ENCODE results near the gene NCKAP5.
A peak's percentile ranks its signal among the peaks of the same experiment; 100 is the strongest.

NCKAP5 gene

DNA sequence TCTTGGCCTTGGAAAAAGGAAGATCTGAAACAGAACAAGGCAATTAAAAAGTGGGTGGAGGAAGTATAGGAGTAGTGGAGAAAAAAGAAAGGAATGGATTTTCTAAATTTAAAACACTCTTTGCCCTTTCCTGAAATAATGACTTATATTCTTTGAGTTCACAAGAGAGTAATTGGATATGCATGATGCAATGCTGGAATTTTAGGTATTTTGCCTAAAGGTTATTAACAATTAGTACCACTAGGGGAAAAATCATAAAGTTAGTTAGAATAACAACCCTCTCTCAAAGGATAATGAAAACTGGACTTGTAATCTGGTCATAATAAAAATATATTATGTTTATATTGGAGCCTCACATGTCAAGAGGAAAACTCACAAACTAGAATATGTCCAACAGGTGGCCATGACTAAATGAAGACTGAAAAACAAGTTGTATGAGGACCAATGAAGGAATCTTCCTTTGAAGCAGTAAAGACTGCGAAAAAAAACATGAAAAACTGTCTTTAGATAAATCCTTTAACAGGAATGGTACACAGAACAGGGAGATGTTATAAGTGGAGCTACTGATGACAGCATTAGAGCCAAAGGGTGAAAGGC, 281.8 kb downstream of the NCKAP5 start:
- no peak for FAIRE-seq

DNA sequence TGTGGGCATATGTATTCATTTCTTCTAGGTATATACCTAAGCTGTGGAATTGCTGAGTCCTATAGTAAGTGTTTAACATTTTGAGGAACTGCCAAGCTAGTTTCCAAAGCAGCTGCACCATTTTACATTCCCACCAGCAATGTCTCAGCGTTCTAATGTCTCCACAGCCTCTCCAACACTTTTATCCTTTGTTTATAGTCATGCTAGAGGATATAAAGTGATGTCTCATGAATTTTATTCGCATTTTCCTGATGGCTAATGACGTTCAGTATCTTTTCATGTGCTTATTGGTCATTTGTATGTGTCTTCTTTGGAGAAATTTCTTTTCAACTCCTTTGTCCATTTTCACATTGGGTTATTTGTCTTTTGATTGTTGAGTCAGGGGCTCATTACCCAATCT, 295.2 kb downstream of the NCKAP5 start:
- FAIRE-seq (no peak), DNase-seq (ENCODE audit: low spot score) (no peak)

More for the DNA sequence above, 281.8 kb downstream of the NCKAP5 start:
- no peak for DNase-seq (ENCODE audit: low spot score)

DNA sequence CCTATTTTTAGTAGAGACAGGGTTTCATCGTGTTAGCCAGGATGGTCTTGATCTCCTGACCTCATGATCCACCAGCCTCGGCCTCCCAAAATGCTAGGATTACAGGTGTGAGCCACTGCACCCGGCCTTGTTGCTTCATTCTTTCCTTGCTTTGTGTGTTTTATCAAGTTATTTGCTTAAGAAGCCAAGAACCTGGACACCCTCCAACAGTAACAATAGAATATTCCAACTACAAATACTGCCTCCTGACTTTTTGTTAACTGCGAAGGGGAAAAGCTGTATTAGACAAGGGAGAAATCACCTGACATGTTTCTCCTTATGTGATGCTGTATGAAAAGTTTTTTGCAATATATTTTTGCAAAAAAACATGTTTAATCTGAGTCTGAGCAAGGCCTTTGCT, 297.2 kb downstream of the NCKAP5 start:
- DNase-seq (ENCODE audit: low spot score) = no peak
- FAIRE-seq = no peak

DNA sequence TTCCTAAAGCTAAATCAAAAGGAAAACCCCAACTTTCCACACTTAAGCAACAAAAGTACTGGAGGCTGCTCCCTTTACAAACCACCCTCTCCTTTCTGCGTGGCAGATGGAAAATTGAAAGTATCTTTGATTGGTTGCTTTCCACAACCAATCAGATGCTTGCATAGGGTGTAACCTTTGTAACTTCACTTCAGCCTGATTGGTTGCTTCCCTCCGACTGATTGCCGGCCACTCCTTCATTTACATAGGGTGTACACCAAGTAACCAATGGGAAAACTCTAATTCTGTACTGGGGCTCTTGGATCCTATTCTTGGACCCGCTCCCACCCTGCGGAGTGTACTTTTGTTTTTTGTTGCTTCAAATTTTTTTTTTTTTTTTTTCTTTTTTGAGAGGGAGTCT, 297.7 kb downstream of the NCKAP5 start:
- no peak for DNase-seq (ENCODE audit: low spot score)
- no peak for FAIRE-seq

DNA sequence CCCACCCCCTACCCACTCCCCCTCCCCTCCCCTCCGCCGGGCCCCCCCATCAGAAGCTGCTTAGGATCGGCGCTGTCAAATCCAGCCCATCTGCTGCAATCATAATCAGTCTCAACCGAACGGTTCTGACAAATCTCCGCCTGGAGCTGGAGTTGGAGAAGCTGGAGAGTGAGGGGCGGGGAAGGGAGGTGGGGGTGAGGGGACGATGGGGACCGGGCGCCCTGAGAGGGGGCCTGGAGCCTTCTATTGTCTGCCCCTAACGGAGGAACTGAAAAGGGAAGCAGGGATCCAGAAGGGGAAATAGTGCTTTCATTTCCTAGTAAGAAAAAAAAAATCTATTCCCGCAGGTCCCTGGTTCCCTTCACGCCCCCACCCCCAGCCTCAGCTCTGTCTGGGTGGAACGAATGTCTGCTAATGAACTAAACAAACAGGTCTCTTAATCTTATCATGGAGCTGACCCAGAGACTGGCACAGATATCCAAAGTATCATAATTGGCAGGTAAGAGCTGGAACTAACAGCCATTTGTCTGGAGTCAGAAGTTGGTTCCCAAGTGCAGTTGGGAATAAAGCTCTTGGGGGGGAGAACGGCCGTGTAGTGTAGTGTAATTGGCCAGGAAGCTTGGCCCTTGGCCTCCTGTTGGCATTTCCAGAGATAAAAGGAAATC, 301.2 kb downstream of the NCKAP5 start:
- DNase-seq (ENCODE audit: low spot score) (peak; percentile 41), FAIRE-seq (no peak)

DNA sequence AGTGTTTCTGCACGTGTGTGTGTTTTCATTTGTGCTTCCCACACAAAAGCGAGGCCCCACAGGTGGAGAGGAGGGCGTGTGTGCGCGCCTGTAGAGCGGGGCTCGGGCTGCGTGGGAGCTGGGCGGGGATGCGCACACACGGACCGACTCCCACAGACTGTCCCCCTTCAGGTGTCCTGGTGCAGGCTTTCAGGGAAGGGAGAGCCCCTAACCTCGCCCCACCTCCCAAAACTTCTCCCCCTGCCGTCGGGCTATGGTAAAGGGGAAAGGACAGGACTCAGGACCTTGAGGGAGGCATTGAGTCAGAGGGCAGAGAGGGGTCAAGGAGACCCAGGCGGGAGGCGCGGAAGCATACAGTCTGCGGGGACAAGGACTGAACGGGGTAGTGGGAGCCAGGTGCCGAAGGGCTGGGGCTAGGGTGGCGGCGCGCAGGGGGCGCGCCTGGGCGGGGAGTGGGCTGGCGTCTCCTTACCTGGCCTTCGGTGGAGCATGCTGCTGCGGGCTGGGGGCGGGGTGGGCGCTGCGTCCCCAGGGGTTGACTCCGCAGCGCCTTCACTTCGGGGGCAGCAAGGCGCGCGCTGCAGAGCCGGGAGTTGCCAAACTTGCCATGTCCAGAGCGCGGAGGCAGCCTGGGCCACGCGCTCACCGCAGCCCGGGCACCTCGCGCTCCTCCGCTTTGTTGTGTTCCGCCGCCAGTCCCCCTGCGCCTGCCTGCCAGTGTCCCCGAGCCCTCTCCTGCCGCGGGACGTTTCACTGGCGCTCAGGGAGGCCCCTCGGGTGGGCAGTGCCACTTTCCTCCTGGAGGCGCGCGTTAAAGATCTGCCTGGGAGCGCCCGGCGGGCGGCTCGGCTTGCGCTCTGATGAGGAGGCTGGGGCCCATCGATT, 302.0 kb downstream of the NCKAP5 start:
- no peak for FAIRE-seq
- DNase-seq (ENCODE audit: low spot score) = peak; percentile 64

DNA sequence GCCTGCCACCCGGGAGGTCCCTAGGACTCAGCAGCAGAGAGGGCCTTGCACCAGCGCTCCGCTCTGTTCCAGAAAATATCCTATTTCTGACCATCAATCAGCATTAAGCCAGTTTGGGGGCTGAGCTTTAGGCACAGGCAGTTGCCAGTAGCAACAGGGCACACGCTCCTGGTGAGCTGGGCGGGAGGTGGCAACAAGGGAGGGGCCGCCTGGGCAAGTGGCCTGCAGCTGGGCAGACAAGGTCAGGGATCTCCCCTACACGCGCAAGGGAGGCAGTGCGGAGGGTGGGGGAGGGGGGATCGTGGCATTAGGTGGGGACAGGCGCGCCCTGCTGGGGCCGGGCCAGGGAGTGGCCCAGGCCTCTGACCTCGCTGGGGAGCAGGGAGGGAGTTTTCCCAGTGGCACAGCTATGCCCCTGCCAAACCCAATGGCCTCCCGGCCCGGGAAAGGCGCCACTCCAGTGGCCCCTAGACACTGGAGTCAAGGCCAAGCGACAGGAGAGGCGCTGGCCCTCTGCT, 302.8 kb downstream of the NCKAP5 start:
- no peak for FAIRE-seq
- no peak for DNase-seq (ENCODE audit: low spot score)

DNA sequence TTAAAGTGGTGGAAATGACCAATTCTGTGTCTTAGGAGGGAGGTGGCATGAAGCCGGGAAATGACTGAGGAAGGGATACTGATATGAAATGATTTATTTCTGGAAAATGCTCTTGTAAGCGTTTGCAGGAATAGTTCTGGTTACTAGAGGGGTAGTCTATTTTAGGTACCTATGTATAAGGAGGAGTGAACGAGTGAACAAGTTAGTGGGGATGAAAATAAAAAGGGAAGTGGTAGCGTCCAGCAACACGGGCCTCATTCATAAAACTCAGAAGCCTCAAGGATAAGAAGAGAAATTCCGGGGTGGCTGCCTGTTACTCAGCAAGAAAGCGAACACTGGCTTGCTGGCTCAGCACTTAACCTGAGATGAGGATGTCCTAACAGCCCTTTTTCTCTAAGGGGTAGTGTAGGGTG, 303.3 kb downstream of the NCKAP5 start:
- DNase-seq (ENCODE audit: low spot score) (no peak), FAIRE-seq (no peak)

DNA sequence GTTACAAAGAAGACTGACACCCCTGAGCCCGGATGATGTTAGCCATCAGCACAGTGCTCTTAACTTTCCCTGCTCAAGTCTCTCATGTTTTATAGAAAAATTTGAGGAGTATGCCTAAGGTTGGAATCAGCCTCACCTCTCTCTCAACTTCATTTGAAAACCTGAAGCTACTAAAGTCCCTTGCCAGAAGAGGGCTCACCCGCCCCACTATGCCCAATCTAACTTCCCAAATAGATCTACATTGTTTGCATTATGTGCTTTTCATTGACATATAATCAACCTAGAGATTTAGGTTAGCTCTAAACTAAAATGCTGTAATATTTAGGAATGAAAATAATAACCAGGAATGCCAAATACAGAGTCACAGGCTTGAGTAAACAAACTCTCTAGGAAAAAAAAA, 305.4 kb downstream of the NCKAP5 start:
- FAIRE-seq (no peak), DNase-seq (ENCODE audit: low spot score) (no peak)

DNA sequence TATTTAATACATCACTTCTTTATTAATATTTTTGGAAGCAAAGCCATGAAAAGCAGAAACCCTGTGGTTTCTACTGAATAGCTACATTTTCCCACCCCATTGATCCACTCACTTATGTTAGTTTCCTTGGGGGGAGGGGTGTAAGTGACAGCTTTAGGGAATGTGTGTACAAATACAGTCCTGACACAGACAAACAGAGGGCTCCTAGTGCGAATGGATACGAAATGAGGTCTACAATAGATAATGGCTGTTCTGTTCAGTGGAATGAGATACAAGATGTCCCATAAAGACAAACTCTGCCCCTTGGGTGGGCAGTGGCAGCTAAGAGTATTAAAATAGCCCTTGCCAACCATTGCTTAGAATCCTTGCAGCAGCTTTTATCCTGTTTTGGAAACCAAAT, 312.9 kb downstream of the NCKAP5 start:
- no peak for FAIRE-seq

DNA sequence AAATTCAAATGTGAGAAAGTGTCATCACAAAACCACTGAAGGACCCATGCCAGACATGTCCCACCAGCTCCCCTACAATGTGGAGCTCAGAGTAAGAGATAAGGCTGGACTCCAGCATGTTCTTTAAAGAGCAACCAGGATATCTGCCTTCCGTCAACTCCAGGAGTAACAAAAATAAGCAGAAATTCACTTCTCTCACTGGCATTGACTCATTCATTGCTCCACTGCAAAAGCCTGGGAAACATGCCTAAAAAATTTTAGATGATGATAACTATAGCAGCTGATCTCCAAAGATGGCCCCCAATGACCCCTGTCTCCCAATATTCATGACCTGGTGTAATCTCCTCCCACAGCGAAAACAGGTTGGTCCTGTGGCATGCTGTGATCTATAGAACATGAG, 314.5 kb downstream of the NCKAP5 start:
- DNase-seq (ENCODE audit: low spot score) (no peak), FAIRE-seq (no peak)

More for the DNA sequence above, 312.9 kb downstream of the NCKAP5 start:
- DNase-seq (ENCODE audit: low spot score) = no peak

DNA sequence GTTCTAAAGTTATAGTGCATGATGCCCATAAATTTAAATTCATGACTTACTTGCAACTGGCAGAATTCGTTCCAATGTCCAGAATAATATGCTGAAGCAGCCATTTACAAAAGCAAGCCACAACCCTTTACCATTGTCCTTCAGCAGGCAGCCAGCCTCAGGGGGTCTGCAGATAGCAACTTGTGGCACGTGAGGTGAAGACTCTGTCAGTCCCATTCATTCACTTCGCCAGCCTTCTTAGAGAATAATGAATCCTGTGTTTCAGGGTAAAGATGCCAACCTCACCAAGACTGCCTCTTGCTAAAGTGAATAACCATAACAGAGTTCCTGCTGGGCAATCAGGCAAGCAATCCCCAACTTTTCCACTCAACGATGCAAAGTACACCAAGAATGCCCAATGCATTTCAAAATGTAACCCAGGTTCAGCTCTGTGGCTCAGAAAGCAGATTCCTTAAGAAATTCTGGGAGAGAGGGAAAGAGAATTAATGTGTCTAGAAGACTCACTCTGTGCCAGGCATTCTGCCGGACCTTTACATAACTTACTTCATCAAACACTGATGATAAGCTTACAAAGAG, 315.4 kb downstream of the NCKAP5 start:
- FAIRE-seq (no peak), DNase-seq (ENCODE audit: low spot score) (no peak)

DNA sequence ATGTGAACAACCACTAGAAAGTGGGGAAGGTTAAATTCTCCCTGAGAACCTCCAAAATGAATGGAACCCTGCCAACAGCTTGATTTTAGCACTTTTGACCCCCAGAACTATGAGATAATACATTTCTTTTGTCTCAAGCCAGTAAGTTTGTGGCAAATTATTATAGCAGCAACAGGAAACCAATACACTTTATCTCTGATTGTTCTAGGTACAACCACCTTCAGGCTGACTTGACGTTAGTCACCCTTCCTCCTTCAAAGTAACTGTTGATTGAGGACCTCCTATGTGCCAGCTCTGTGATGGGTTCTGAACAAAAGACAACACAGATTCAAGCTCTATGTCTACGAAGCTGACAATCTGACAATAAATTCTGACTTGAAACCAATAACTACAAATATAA, 318.9 kb downstream of the NCKAP5 start:
- FAIRE-seq (no peak), DNase-seq (ENCODE audit: low spot score) (no peak)

DNA sequence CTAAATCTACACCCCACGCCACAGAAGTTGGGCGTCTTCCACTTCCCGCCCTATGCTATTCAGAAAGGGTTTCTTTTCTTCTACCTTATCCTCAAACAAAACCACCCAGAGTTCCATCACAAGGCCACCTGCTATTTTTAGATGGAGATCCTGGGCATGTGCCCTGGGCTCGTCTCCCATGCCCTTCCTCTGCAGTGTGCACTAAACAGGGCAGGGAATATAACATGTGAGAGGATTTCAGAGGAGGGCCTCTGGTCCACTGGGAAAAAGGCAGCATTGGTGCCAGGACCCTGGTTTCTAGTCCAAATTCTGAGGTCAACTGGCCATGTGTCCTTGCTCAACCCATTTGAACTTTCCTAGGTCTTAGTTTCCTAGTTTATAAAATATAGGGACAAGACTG, 320.0 kb downstream of the NCKAP5 start:
- DNase-seq (ENCODE audit: low spot score) (no peak), FAIRE-seq (no peak)

DNA sequence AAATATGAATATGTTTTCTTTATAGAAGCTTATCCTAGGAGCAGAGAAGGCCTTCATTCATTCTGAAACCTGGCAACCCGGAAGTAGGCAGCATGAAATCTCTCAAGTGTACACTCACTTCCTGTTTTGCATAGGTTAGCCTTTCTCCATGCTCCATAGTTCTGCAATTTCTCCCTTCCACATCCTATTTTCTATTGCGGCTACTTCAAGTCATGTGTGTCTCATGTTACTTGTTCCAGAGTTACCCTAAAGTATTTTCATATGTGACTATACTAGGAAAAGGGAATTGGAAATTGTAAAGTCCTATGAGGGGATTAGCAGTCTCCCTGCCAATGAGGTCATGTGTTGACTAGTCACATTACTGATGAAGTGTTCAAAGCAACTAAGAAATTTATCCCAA, 320.6 kb downstream of the NCKAP5 start:
- FAIRE-seq (no peak), DNase-seq (ENCODE audit: low spot score) (no peak)

DNA sequence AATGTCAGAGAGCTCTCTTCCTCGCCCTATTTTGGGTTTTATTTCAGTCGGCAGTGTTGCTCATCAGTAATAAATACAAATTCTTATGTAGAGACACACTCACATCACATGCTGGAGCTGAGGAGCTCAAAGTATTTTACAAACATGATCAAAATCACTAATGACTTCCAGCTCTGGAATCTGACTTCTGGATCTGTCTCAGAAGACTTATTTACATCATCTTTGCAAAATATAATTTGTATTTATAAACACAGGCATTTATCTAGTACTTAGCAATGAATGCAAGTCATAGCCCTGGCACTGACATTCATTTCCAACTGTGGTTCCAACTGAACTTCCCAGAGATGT, 327.1 kb downstream of the NCKAP5 start:
- DNase-seq (ENCODE audit: low spot score) (no peak), FAIRE-seq (no peak)

DNA sequence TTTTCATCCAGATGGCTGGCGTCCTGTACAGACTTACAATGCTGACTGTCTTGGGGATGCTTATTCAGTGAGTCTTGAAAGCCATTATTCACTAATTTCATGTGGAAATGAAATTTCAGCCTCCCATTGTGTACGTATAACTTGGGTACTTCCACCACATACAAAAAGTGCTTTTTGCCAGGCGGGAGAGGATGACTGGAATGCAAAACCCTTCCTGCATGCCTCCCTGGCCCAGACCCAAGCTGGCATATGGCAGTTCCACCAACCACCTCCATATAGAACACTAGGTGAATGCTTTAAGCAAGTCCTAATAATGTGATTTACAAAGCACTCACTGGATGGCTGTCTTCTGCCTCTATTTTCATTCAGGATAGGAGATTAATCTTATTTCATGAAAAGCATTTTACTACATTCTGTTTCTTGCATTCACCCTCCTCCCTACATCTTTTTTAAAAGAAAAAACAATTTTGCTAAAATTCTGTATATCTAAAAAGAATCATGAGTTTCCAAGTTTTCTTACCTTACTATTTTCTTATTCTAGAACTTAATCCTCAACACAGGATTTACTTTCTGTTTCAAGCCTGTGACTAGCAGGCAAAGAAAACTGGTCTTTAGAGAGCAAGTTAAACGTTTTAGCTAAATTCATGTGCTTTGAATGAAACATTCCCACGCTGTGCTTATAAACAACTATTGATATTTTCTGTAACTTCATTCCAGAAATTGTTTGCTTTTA, 327.6 kb downstream of the NCKAP5 start:
- DNase-seq (ENCODE audit: low spot score) (no peak), FAIRE-seq (no peak)

DNA sequence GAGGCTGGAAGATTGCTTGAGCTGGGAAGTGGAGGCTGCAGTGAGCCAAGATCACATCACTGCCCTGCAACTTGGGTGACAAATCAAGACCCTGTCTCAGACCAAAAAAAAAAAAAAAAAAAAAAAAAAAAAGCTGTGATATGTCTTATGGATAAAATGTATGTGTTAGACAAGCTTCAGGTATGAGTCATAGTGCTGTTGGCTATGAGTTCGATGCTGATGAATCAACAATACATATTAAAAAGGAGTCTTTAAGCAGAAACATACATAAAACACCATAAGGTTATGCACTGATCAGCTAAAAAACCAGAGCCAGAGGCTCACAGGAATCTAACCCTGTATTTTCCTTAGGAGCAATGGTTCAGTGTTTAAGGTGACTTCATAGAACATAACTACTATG, 332.3 kb downstream of the NCKAP5 start:
- DNase-seq (ENCODE audit: low spot score) (no peak), FAIRE-seq (no peak)

DNA sequence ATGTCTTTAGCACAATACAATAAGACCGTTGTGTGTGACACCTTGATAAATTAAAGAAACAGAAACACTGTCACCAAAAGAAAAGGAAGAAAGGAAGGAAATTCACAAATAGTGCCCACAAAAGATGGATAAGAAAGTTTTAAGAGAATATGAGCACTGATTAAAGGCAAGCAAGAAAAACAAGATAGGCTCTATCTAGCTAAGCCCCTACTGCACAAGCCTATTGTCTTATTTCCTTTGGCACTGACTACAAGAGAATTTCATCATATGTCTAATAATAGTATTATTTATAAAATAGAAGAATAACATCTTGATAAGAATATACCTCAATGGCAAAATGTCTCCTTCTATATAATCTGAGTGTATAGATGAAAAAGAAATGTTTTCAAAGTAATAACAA, 335.7 kb downstream of the NCKAP5 start:
- FAIRE-seq (no peak), DNase-seq (ENCODE audit: low spot score) (no peak)

DNA sequence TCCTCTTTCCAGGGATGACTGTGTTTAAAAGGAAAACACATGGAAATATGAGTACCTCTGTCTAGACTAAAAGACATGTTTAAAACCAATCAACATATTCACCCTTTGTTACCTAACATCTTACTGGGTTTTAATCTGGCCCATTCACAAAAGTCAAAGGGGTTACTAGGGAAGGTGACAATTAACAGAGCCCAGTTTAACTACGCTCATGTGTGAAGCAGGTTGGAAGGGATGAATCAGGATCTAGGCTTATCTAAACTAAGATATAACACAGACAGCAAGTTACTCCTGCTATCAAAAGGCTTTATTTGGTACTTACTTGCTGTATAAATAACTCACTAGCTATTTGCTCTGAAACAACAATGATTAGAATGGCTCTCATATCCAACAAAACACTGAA, 337.0 kb downstream of the NCKAP5 start:
- FAIRE-seq (peak; percentile 32), DNase-seq (ENCODE audit: low spot score) (no peak)

DNA sequence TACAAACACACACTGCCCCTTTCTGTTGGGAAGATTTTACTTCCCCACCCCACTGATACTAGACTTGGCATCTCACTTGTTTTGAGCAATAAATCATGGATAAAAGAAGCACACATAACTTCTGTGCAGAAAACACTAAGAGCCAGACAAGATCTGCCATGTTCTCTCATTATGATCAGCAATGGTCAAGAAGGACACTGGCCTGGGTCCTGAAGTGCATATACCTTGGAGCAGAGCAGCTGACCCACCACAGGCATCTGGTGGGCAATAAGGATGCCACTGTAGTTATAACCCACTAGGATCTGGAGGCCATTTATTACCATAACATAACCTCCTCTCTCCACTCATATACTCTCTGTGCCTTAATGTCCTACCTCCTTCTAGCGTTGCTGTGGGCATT, 338.3 kb downstream of the NCKAP5 start:
- no peak for FAIRE-seq

More for the DNA sequence above, 338.3 kb downstream of the NCKAP5 start:
- no peak for DNase-seq (ENCODE audit: low spot score)

Measured in urothelium cell line (cell line).